Fibroblast of skin of scalp (primary cell): ENCODE results near the gene IGFN1. TPM values are rescaled to one million over a fixed set of nuclear protein-coding genes. Genes with fewer than 3 reads are reported as not detected.
A peak's percentile ranks its signal among the peaks of the same experiment; 100 is the strongest.
"Not testable (repeated sequence)": the region's sequence is repeated elsewhere in the genome, so short reads cannot be mapped to it uniquely, and the experiment has no call there.

Source experiments
- DNase-seq: peaks from one replicate; pipeline ENCODE4 v3.0.0-alpha.2; 2013
- polyA plus RNA-seq, 2 experiments: library from polyadenylated mRNA; unstranded; fragments of 120-200 nt; gene quantifications; one replicate each; pipeline ENCODE4 v1.2.1, GENCODE V29; 2013; ENCODE audit not compliant: insufficient read length in 2 of 2

The IGFN1 gene
- 0.55 TPM for polyA plus RNA-seq (2013, experiment 1 of 2; ENCODE audit: insufficient read length)
- 0.57 TPM for polyA plus RNA-seq (2013, experiment 2 of 2; ENCODE audit: insufficient read length)

- DNase-seq: no peak
Observed at GRCh38 chr1:201190624-201191051, at the start of gene IGFN1. Gene IGFN1, plus strand, starts transcription at chr1:201190824. Its CDS starts 2,470 bp downstream, at chr1:201193294.

- DNase-seq: no peak
Observed at GRCh38 chr1:201140941-201141260, 49.7 kb upstream of the IGFN1 start.

- DNase-seq: no peak
Observed at GRCh38 chr1:201141418-201141817, 49.2 kb upstream of the IGFN1 start.

GRCh38 chr1:201142011-201142848, 48.4 kb upstream of the IGFN1 start:
- DNase-seq: no peak

- no peak for DNase-seq
Observed at GRCh38 chr1:201142849-201143725, 47.5 kb upstream of the IGFN1 start.

- DNase-seq: no peak
Observed at GRCh38 chr1:201143726-201144635, 46.6 kb upstream of the IGFN1 start.

GRCh38 chr1:201144701-201145100, 45.9 kb upstream of the IGFN1 start:
- no peak for DNase-seq

GRCh38 chr1:201145132-201145531, 45.5 kb upstream of the IGFN1 start:
- DNase-seq: no peak

GRCh38 chr1:201145816-201146215, 44.8 kb upstream of the IGFN1 start:
- DNase-seq: no peak

- no peak for DNase-seq
Observed at GRCh38 chr1:201146626-201147390, 43.8 kb upstream of the IGFN1 start.

- DNase-seq: no peak
Observed at GRCh38 chr1:201147396-201148015, 43.1 kb upstream of the IGFN1 start.

GRCh38 chr1:201149400-201149799, 41.2 kb upstream of the IGFN1 start:
- peak; percentile 41 for DNase-seq

- no peak for DNase-seq
Observed at GRCh38 chr1:201153474-201154388, 36.9 kb upstream of the IGFN1 start.

- DNase-seq: peak; percentile 96
Observed at GRCh38 chr1:201154389-201155165, 36.0 kb upstream of the IGFN1 start, which contains the start of gene TMEM9. Gene TMEM9, minus strand, starts transcription at chr1:201154474. Its CDS starts 551 bp downstream, at chr1:201153923.

GRCh38 chr1:201155354-201155753, 35.3 kb upstream of the IGFN1 start:
- DNase-seq: no peak

- DNase-seq: no peak
Observed at GRCh38 chr1:201156346-201156745, 34.3 kb upstream of the IGFN1 start.

GRCh38 chr1:201156819-201157218, 33.8 kb upstream of the IGFN1 start:
- DNase-seq: no peak

- no peak for DNase-seq
Observed at GRCh38 chr1:201157949-201158348, 32.7 kb upstream of the IGFN1 start.

- DNase-seq: not testable (repeated sequence)
Observed at GRCh38 chr1:201163036-201163435, 27.6 kb upstream of the IGFN1 start.
